Panc1 (cell line): ENCODE measurements around the gene GTSE1. TPM values are rescaled to one million over a fixed set of nuclear protein-coding genes. Genes with fewer than 3 reads are reported as not detected.

Experiments used
- ATAC-seq: fragments of 200-7000 bp; cut with Tn5 transposase; 2 replicates; pipeline ENCODE4 v1.9.1; 2020; ENCODE audit warnings: mild to moderate bottlenecking, moderate library complexity
- BruUV-seq: library from RNA; stranded (reverse); fragments of 400-500 nt; replicated peaks from 2 replicates; lab custom pipeline; 2021; lab: Mats Ljungman, UMichigan
- CTCF ChIA-PET: fragments of 300-600 bp; sonication (Branson Sonifier 250); formaldehyde crosslinking; loops from one replicate; lab custom pipeline; 2022; ENCODE audit warnings: antibody characterized with exemption; lab: Charles Lee
- POLR2A ChIA-PET: fragments of 300-600 bp; sonication (Branson Sonifier 250); formaldehyde crosslinking; loops from one replicate; lab custom pipeline; 2022; ENCODE audit warnings: antibody characterized with exemption; lab: Charles Lee
- DNase-seq: peaks from one replicate; pipeline ENCODE4 v3.0.0-alpha.2; 2010; ENCODE audit warnings: low read depth, low spot score
- H3K27ac ChIP-seq: 2 replicates; pipeline ENCODE4 v1.5.1; 2011; ENCODE audit warnings: mild to moderate bottlenecking, low read length, inconsistent platforms
- H3K27me3 ChIP-seq: fragments of 200-500 bp; sonication (Bioruptor generic); 2 replicates; pipeline ENCODE4 v1.6.0; 2014; ENCODE audit warnings: low read length, inconsistent platforms; ENCODE audit not compliant: control insufficient read depth, insufficient read depth
- H3K36me3 ChIP-seq: fragments of 200-500 bp; sonication (Bioruptor generic); 2 replicates; pipeline ENCODE4 v1.5.1; 2014; ENCODE audit warnings: inconsistent platforms, mild to moderate bottlenecking, low read length, moderate library complexity; ENCODE audit not compliant: control insufficient read depth, insufficient read depth
- H3K4me1 ChIP-seq: 2 replicates; pipeline ENCODE4 v1.5.1; 2011; ENCODE audit warnings: inconsistent platforms, mild to moderate bottlenecking, low read length, moderate library complexity; ENCODE audit not compliant: control insufficient read depth, insufficient read depth
- H3K4me3 ChIP-seq, 2 experiments: 2 replicates each; pipeline ENCODE4 v1.5.1; 2011 to 2012; ENCODE audit warnings: low read depth in 2 of 2, low read length in 2 of 2, mild to moderate bottlenecking in 2 of 2, inconsistent platforms in 1 of 2, moderate library complexity in 1 of 2
- H3K9me3 ChIP-seq: fragments of 200-500 bp; sonication (Bioruptor generic); 2 replicates; pipeline ENCODE4 v1.5.1; 2014; ENCODE audit warnings: low read depth, mild to moderate bottlenecking, inconsistent platforms, low read length, moderate library complexity; ENCODE audit not compliant: control insufficient read depth, insufficient read depth
- CTCF ChIP-seq: fragments of 450-650 bp; IDR thresholded peaks from 2 replicates; pipeline ENCODE4 v1.5.1; 2017; ENCODE audit warnings: mild to moderate bottlenecking
- POLR2AphosphoS5 ChIP-seq: IDR thresholded peaks from 2 replicates; pipeline ENCODE4 v1.6.1; 2012; ENCODE audit warnings: mild to moderate bottlenecking, low read depth, low read length, moderate library complexity
- REST ChIP-seq, 2 experiments: IDR thresholded peaks; 2 replicates each; pipeline ENCODE4 v1.6.1; 2011 to 2012; ENCODE audit warnings: low read depth in 2 of 2, control low read depth in 1 of 2, low read length in 1 of 2, mild to moderate bottlenecking in 1 of 2, moderate library complexity in 1 of 2; ENCODE audit not compliant: insufficient read depth in 1 of 2
- SIN3A ChIP-seq: IDR thresholded peaks from 2 replicates; pipeline ENCODE4 v1.6.1; 2012; ENCODE audit warnings: low read depth, mild to moderate bottlenecking, low read length, moderate library complexity, borderline replicate concordance; ENCODE audit not compliant: insufficient read depth
- TCF7L2 ChIP-seq: IDR thresholded peaks from 2 replicates; pipeline ENCODE4 v1.6.1; 2011; ENCODE audit warnings: mild to moderate bottlenecking, low read depth, low read length, inconsistent platforms
- in situ Hi-C: cut with HindIII; loops from 2 replicates; pipeline ENCODE4 v1.10.0; 2016; ENCODE audit warnings: low sequenced_read_pairs, low pct_unique_long_range_greater_than_20kb
- intact Hi-C: fragments of 100-400 bp; cut with micrococcal nuclease; formaldehyde crosslinking; loops from one replicate; pipeline ENCODE4 v1.10.0; 2022; ENCODE audit not compliant: unreplicated experiment
- total RNA-seq: library from RNA; stranded (reverse); gene quantifications from one replicate; pipeline ENCODE4 v1.2.1, GENCODE V29; 2021; ENCODE audit not compliant: unreplicated experiment

Gene GTSE1
- total RNA-seq, 1 experiment from 2014 or later = 36.2 TPM

GRCh38 chr22:46368422-46368821 is 71.8 kb downstream of the GTSE1 start:
- no peaks in the 10 kb centered on the region for H3K4me1 ChIP-seq
- H3K27me3 ChIP-seq = no peaks in the 10 kb centered on the region
- DNase-seq (no peak), ATAC-seq (no peak)
- H3K9me3 ChIP-seq = no peaks in the 10 kb centered on the region
- H3K27ac ChIP-seq = no peak overlapping the region
- no peak overlapping the region for H3K4me3 ChIP-seq
- BruUV-seq = no TSS peak
- in situ Hi-C loops = no loop called here
- no peaks in the 10 kb centered on the region for H3K36me3 ChIP-seq
- TF ChIP-seq CTCF = no peak
- no peak for TF ChIP-seq REST (IDR thresholded peaks at IDR 0.05; ENCODE audit: insufficient read depth in 1 of 2, low read depth in 2 of 2, low read length in 1 of 2)
- TF ChIP-seq POLR2AphosphoS5 = no peak
- TF ChIP-seq SIN3A = no peak
- TF ChIP-seq TCF7L2 = no peak
- ChIA-PET CTCF (interaction anchor here (0.7 to 1.5 kb wide), 9 partner anchors 10 to 555 kb away, joined by 3 to 16 read pairs (median 4); partner anchors contain the start of gene CELSR1), POLR2A (no interaction called here)
- intact Hi-C loops = no loop called here

- DNase-seq (no peak), ATAC-seq (no peak)
- in situ Hi-C loops (no loop called here), intact Hi-C loops (no loop called here)
- Histone ChIP-seq H3K36me3 (no peaks in the 10 kb centered on the region), H3K9me3 (no peaks in the 10 kb centered on the region), H3K27ac (no peak overlapping the region), H3K4me1 (no peaks in the 10 kb centered on the region), H3K4me3 (no peak overlapping the region), H3K27me3 (no peaks in the 10 kb centered on the region)
- ChIA-PET POLR2A (no interaction called here), CTCF (interaction anchor here (0.7 kb wide), 1 partner anchor 554 kb away, joined by 16 read pairs; no protein-coding TSS in a partner anchor)
- no TSS peak for BruUV-seq
- no peak for TF ChIP-seq TCF7L2
- no peak for TF ChIP-seq POLR2AphosphoS5
- no peak for TF ChIP-seq SIN3A
- no peak for TF ChIP-seq REST (IDR thresholded peaks at IDR 0.05; ENCODE audit: insufficient read depth in 1 of 2, low read depth in 2 of 2, low read length in 1 of 2)
Measured at GRCh38 chr22:46368871-46369715, 72.4 kb downstream of the GTSE1 start.
